ELR (cell line): ENCODE results near the gene ARID3C.

Experiments
- DNase-seq: peaks from one replicate; pipeline ENCODE4 v3.0.0-alpha.2; 2015; ENCODE audit warnings: low read depth

The ARID3C gene

DNA sequence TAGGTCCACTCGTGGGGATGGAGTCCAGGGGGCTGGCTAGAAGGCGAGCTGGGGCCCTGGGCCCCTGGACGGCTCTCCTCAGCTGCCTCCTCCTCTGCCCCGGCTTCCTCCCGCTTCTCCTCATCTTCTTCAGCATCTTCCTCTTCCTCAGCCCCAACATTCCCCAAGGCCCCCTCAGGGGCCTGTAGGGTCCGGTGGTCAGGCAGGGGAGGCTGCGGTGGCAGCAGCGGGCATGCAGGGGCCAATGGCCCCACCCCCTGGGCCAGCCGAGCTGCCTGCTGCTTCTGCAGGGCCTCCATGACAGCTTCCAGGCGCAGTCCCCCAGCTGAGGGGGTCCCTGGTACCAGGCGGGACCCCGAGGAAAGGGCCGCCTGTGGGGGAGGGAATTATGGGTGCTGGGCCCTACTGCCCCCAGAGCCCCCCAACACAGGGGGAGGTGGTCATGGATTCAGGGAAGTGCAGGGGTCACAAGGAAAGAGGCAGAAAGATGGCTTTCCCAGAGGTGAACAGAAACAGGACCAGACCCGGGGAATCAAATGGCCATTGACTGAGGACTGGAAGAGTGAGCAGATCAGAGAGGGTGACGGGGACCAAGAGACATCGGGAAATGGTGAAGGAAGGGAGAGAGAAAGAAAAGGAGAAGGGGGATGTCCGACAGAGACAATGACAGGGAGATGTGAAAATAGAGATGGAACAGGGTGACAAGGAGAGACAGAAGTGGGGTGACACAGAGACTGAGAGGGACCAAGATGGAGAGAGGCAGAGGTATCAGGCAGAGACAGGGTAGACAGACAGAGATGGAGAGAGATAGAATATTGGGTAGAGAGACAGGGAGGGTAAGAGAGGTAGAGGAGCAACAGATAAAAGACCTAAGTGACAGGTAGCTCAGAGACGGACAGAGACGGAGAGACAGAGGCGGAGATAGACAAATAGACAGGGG, 880 bp downstream of the ARID3C start:
- DNase-seq = no peak

- no peak for DNase-seq
These were observed 3.7 kb downstream of the ARID3C start for GRCh38 chr9:34625186-34625486.

- DNase-seq = no peak
These were observed 4.2 kb downstream of the ARID3C start for GRCh38 chr9:34624475-34625185.

- DNase-seq = no peak
These were observed 5.3 kb downstream of the ARID3C start for GRCh38 chr9:34623374-34624235.

DNA sequence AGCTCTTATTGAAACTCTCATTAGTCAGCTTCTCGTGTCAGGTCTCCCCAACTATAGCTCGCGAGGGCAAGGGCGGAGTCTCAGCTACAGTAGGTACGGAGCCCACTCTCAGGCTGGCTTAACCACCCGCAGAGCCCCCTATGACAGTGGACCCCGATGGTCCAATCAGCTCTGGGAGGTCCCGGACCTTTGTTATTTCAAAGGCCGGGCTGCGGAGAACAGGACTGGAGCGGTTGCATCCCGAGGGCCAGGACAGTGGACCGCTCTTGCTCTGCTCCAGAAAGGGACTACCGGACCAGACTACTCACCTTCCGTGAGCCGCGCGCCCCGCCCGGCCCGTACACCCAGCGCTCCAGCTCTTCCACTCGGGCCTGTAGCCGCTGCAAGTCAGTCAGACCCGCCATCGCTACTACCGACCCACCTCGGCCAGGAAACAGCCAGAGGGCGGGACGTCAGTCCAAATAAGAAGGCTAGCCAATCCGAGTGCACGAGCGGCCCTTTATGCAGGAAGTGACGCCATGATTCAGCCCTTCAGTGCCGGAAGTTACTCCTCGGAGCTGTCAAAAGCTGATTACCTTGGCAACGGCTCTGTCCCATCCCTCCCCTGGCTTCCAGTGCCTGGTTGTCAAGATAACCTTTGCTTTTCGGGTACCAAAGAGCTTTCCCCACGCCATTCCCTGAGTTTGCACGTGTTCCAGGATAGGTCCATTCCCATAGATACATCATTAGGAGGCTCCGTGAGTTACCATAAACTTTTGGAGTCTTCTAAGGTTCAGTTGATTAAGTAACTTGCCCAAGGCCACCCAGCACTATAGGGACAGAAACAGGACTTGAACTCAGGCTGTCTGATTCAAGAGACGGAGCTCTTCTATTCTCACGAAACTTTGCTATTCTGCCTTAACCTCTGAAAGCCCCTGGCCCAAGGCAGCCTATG, 8.5 kb downstream of the ARID3C start, which contains the start of gene DCTN3:
DCTN3 (minus strand) TSS at position 435 of the 934 bp plus-strand sequence; CDS start at position 404, 31 bp downstream.
- peak; percentile 98 for DNase-seq

DNA sequence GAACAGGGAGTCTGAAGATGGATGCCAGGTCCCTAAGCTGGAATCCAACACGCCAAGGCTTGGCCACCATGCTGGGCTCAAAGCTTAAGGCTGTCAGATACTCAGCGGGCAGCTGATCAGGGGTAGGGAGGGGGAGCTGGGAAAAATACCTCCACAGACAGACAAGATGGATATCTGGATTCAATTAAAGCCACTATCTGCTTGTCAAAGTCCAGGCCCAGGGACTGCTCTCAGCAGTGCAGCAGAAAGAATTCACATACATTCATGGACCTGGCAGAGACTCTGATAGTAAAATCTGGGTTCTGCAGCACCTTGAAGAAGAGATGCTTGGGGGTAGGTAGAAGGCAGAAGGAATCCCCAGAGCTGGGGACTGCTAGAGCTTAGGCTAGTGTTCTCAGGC, 13.7 kb downstream of the ARID3C start:
- DNase-seq = no peak

DNA sequence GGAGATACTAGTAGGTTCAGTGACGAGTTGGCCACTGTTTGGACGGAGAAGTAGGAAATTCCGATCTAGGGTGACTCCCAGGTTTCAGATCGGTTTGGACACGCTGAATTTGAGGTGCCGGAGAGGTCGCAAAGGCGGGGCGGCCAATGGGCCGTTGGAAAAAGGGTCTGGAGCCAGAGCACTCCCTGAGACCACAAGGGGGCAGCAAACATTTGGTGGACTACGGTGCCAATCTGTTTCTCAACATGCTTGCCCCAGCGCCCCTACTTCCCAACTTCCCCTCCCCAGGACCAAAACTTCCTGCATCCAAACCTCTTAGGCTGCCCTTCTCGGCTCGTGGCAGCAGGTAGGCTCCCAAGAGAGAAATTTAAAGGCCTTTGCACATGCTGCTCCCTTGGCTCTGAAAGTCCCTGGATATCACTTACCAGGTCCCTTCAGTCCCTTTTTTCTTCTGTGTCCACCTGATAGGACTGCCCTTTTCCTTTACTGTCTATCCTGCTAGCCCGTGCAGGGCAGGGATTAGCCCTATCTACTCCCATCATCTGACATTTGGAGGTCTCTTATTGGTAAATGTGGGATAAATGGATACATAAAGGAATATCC, 16.0 kb downstream of the ARID3C start:
- peak; percentile 88 for DNase-seq

DNA sequence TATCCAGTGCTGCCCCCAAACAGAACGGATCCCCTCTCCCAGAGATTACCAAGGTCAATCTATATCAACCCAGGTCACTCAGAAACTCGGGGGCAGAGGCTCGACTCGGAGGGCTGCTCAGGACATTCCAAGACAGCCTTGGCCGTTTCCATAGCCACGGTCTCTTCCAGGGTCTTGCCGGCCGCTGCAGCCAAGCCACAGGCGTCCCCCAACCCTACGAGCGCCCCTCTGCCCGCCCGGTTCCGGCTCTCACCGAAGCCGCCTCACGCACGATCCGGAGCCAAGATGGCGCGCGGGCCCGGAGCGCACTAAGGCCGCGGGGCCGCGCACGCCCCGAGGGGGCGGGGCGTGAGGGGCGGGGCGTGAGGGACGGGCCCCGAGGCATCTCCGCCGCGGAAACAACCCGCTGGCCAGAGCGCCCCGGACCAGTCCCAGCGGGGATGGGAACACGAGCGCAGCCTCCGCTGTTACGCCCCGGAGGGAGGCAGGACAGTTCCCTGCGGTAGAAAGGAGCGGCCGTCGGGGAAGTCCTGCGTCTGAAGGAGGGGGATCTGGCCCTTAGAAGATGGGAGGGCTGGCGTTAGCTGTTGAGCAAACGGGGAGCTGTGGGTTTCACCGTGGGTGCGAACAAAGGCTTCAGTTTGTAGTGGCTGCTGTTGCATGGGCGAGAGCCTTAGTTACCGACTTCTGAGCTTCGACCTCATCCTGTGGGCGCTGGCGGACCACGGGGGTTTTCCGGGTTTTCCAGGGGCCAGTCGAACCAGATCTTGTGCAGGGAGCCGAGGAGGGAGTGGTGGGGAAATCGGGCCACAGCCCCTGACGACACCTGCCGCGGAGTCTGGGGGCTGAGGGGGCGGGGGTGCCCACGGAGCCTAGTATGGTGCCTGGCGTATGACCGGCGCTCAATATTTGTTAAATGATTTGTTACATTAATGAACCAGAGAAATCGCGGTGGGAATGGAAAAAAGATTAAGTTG, 16.8 kb downstream of the ARID3C start, which contains the start of gene RPP25L:
RPP25L (minus strand) TSS at position 287 of the 977 bp plus-strand sequence. CDS start 801 bp downstream, outside the sequence.
- peak; percentile 90 for DNase-seq

GRCh38 chr9:34611251-34611810, 17.5 kb downstream of the ARID3C start:
- DNase-seq = no peak

GRCh38 chr9:34610434-34611206, 18.2 kb downstream of the ARID3C start:
- DNase-seq = no peak

GRCh38 chr9:34607331-34607730, 21.5 kb downstream of the ARID3C start:
- DNase-seq = no peak

DNA sequence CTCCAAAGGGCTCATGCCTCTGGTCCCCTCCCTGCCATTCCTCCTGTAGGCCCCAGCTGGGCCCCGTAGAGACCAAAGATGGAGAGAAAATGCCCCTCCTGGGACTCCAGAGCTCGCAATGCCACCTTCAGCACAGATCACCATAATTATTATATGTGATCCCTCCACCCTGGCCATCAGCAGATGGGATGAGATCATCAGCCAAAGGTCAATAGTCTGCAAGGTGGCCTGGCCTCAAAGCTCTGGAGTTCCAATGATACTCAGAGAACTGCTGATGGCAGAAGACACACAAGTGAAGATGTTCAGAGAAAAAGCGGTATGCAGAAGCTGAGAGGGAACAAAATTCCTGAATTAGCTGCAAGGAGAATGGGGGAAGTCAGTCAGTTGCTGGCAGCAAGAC, 22.0 kb downstream of the ARID3C start:
- DNase-seq = no peak

GRCh38 chr9:34606190-34606589, 22.7 kb downstream of the ARID3C start:
- DNase-seq = no peak

- DNase-seq = peak; percentile 80
These were observed 25.1 kb downstream of the ARID3C start for GRCh38 chr9:34603610-34604231.

DNA sequence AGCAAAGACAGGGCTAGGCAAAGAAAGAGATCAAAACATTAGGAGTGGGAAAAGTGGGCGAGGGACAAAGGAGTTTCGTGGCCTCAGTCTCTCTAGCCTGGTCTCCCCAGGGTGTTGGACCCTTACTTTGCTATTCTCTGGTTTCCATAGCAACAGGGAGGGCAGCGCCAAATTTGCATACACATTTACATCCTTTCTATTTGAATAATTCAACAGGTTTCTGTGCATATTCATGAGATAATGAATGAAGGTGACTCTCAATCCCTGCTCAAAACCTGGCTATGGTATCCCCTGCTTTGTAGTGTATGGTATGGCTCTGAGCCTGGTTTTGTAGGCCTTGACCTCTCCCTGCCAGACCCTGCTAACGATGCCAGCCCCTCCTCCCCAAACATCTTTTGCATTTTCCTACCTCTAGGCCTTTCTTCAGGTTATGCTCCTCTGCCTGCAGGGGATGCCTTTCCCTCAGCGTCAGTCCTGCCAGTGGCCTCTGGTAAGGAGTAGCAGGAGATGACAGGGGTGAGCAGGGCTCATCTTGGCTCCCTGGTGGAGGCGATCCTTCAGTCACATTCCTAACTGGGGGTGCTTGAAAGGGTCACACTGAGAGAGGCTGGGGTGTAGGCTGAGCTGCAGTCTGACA, 26.8 kb downstream of the ARID3C start:
- DNase-seq = no peak

DNA sequence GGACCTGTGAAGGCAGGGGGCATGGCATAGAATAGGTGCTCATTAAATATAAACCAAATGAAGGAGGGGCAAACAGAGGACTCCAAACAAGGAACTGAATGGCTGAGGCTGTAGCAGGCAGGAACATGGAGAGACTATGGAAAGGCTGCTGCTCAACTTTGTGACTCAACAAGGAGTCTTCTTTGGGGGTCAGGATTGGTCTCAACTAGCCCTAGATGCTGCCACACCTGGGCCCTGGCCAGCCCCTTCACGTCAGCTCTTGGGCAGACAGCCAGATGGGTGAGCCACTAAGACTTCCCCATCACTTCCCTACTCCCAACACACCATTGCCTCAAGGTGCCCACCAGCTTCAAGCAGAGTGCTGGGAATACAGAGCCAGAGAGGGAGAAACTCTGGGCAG, 28.0 kb downstream of the ARID3C start:
- DNase-seq = no peak

- DNase-seq = no peak
These were observed 29.3 kb downstream of the ARID3C start for GRCh38 chr9:34599546-34599945.
